Measurements from ENCODE around the gene CRLF2. TPM values are rescaled to one million over a fixed set of nuclear protein-coding genes. Genes with fewer than 3 reads are reported as not detected.

The CRLF2 gene
- total RNA-seq, 4 donors from 2014 or later, result 0.95 TPM; not detected in 3

- intact Hi-C loops (cut with DNase I), result no loop called here
- H3K27ac ChIP-seq, result no peak overlapping the region
- no peaks in the 10 kb centered on the region for H3K27me3 ChIP-seq
- H3K4me3 ChIP-seq, result no peak overlapping the region
- no peaks in the 10 kb centered on the region for H3K36me3 ChIP-seq
- 75 to 77% methylated on average over 12 of the region's 12 CpGs for WGBS, 2 donors
- no peak for DNase-seq
- no peak for TF ChIP-seq POLR2A (IDR thresholded peaks at IDR 0.05)
- TF ChIP-seq, protein P1, sequence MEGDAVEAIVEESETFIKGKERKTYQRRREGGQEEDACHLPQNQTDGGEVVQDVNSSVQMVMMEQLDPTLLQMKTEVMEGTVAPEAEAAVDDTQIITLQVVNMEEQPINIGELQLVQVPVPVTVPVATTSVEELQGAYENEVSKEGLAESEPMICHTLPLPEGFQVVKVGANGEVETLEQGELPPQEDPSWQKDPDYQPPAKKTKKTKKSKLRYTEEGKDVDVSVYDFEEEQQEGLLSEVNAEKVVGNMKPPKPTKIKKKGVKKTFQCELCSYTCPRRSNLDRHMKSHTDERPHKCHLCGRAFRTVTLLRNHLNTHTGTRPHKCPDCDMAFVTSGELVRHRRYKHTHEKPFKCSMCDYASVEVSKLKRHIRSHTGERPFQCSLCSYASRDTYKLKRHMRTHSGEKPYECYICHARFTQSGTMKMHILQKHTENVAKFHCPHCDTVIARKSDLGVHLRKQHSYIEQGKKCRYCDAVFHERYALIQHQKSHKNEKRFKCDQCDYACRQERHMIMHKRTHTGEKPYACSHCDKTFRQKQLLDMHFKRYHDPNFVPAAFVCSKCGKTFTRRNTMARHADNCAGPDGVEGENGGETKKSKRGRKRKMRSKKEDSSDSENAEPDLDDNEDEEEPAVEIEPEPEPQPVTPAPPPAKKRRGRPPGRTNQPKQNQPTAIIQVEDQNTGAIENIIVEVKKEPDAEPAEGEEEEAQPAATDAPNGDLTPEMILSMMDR (IDR thresholded peaks at IDR 0.05), result no peak
- peaks cover 0 to 8% (median 0%) of the 10 kb centered on the region in 3 donors for H3K9me3 ChIP-seq
- no peaks in the 10 kb centered on the region for H3K4me1 ChIP-seq
These were observed 8.9 kb upstream of the CRLF2 start for GRCh38 chrX:1221296-1221845.

- no peak for DNase-seq
- no peak overlapping the region for H3K27ac ChIP-seq
- no peak for TF ChIP-seq POLR2A (IDR thresholded peaks at IDR 0.05)
- TF ChIP-seq, protein P1 (IDR thresholded peaks at IDR 0.05), result no peak
- H3K4me3 ChIP-seq, result no peak overlapping the region
- H3K36me3 ChIP-seq, result no peaks in the 10 kb centered on the region
- no peaks in the 10 kb centered on the region for H3K27me3 ChIP-seq
- 59 to 81% methylated on average over 3 to 4 of the region's 4 CpGs for WGBS, 2 donors
- no peaks in the 10 kb centered on the region for H3K4me1 ChIP-seq
- intact Hi-C loops (cut with DNase I), result no loop called here
- H3K9me3 ChIP-seq, result no peaks in the 10 kb centered on the region
These were observed 5.8 kb upstream of the CRLF2 start for GRCh38 chrX:1218286-1218685.

DNA sequence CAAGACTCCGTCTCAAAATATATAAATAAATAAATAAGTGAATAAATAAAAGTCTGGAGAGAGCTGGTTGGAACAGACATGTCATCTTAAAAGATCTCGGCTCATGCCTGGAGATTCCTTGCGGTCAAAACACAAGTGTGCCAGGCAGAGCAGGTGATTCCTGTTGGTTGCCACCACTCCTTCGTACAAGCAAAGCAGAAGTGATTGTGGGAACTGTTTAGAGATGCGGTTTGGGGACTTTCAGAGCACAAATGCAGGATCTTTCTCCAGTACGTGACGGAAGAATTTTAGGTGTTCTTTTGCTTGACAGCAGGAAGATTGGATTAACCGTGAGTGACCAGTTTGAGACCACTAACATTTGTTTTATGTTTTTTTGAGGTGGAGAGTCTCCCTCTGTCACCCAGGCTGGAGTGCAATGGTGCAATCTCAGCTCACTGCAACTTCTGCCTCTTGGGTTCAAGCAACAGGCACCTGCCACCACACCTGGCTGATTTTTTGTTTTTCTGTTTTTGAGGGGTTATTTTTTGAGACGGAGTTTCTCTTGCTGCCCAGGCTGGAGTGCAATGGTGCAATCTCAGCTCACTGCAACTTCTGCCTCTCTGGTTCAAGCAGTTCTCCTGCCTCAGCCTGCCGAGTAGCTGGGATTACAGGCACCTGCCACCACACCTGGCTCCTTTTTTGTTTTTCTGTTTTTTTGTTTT lies 2.8 kb upstream of the CRLF2 start:
- WGBS, 2 donors, result 59 to 60% methylated on average over 10 of the region's 10 CpGs
- Histone ChIP-seq H3K4me3 (no peak overlapping the region), H3K27me3 (no peaks in the 10 kb centered on the region), H3K36me3 (no peaks in the 10 kb centered on the region), H3K27ac (no peak overlapping the region), H3K4me1 (no peaks in the 10 kb centered on the region), H3K9me3 (no peaks in the 10 kb centered on the region)
- TF ChIP-seq, protein P1 (IDR thresholded peaks at IDR 0.05), result no peak
- TF ChIP-seq POLR2A (IDR thresholded peaks at IDR 0.05), result no peak
- no peak for DNase-seq
- intact Hi-C loops (cut with DNase I), result no loop called here

DNA sequence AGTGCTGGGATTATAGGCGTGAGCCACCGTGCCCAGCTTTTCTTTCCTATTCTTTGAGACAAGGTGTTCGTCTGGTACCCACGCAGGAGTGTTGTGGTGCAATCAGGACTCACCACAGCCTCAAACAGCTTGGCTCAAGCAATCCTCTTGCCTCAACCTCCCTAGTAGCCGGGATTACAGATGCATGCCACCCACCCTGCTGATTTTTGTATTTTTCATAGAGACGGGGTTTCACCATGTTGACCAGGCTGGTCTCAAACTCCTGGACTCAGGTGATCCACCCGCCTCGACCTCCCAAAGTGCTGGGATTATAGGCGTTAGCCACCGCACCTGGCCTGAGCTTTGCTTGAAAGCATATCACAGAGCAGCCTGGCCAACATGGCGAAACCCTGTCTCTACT lies 1.5 kb upstream of the CRLF2 start:
- intact Hi-C loops (cut with DNase I), result no loop called here
- Histone ChIP-seq H3K27me3 (no peaks in the 10 kb centered on the region), H3K4me1 (no peaks in the 10 kb centered on the region), H3K4me3 (no peak overlapping the region), H3K27ac (no peak overlapping the region), H3K36me3 (no peaks in the 10 kb centered on the region), H3K9me3 (no peaks in the 10 kb centered on the region)
- WGBS, 2 donors, result 85 to 89% methylated on average over 3 to 5 of the region's 11 CpGs
- TF ChIP-seq POLR2A (IDR thresholded peaks at IDR 0.05), result no peak
- TF ChIP-seq, protein P1 (IDR thresholded peaks at IDR 0.05), result no peak
- no peak for DNase-seq

- intact Hi-C loops (cut with DNase I), result no loop called here
- TF ChIP-seq, protein P1 (IDR thresholded peaks at IDR 0.05), result no peak
- no peak for TF ChIP-seq POLR2A (IDR thresholded peaks at IDR 0.05)
- H3K9me3 ChIP-seq, result no peaks in the 10 kb centered on the region
- no peaks in the 10 kb centered on the region for H3K36me3 ChIP-seq
- WGBS, 2 donors, result 88 to 97% methylated on average over 1 of the region's 1 CpG
- no peak overlapping the region for H3K4me3 ChIP-seq
- no peak for DNase-seq
- H3K27ac ChIP-seq, result no peak overlapping the region
- H3K27me3 ChIP-seq, result no peaks in the 10 kb centered on the region
- H3K4me1 ChIP-seq, result peaks cover 0 to 27% (median 0%) of the 10 kb centered on the region in 3 donors
These were observed 1.6 kb downstream of the CRLF2 start for GRCh38 chrX:1210844-1211243.

Data from esophagus squamous epithelium (tissue), 5 donors.